ENCODE measurements around the gene SYS1. TPM values are rescaled to one million over a fixed set of nuclear protein-coding genes. Genes with fewer than 3 reads are reported as not detected.
A peak's percentile ranks its signal among the peaks of the same experiment; 100 is the strongest.

The SYS1 gene
- total RNA-seq, 1 experiment from 2014 or later: 29.1 TPM

DNA sequence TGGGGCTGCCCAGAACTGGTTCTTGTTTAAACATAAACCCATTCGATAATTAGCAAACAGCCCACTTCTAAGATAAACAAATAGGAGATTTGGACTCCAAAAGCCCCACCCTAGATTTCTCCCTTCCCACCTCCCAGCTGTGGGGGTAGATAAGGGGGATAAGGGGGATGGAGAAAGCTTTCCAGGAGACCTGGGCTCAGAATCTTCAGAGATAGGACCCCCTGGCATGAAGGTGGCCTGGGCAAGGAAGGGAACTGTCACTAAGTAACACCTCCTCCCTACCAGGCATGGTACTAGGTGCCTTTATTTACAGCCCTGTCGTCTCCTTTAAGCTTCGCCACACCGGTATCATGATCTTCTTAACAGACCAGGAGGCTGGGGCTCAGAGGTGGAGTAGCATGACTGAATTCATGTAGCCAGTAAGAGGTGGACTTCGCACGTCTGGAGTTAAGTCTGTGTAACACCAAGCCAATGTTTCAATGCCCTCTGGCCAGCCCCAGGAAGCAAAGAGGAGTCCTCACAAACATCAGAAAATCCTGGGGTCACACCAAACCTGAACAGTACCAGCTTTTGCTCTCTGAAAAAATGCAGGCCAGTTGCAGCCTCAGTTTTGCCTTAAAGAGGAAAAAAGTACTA, 19.3 kb upstream of the SYS1 start:
- peak; percentile 19; the same call in 1 of the 2 replicates for ATAC-seq
- CTCF ChIA-PET: no interaction called here

DNA sequence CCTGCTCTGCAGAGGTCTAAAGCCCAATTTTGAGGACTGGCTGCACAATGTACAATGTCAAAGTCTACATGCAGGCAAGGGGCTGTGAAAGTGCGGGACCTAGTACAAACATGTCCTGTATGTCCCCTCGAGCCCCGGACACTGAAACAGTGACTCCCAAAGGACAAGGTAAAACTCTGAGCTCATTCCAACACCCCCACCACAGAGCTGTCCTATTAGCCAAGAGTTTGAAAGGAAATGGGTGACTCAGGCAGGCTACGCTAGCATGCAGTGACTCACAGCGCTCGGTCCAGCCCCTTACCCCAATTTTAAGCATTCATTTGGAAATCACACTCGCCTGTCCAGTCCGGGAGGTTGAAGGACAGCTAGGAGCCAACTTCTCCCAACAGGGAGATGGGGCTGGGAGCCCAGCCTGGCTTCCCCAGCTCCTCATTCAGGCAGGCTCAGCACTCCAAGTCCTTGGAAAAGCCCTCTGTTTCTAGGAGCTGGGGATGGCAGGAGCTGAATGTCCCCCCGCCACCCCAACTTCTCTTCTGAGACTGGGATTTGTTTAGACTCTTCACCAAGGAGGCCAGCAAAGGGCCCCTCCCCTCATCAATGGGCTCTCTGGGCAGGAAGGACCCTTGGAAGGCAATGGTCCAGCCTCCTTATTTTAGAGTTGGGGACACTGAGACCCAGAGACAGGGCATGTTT, 18.6 kb upstream of the SYS1 start:
- no peaks in the 10 kb centered on the region for H3K36me3 ChIP-seq (ENCODE audit: control insufficient read depth, insufficient read depth, low read length)
- peak; percentile 83 for DNase-seq (ENCODE audit: low read depth, low spot score)
- peak overlapping the region; percentile 7 to 94 for H3K4me3 ChIP-seq (ENCODE audit: low read depth in 2 of 2, low read length in 2 of 2)
- intact Hi-C loops (cut with micrococcal nuclease; ENCODE audit: unreplicated experiment): no loop called here
- H3K27ac ChIP-seq (ENCODE audit: low read length): peak overlapping the region; percentile 83
- no peak for TF ChIP-seq POLR2AphosphoS5 (IDR thresholded peaks at IDR 0.05; ENCODE audit: low read depth, low read length)
- TF ChIP-seq TCF7L2 (IDR thresholded peaks at IDR 0.05; ENCODE audit: low read depth, low read length): no peak
- TF ChIP-seq, protein P1, sequence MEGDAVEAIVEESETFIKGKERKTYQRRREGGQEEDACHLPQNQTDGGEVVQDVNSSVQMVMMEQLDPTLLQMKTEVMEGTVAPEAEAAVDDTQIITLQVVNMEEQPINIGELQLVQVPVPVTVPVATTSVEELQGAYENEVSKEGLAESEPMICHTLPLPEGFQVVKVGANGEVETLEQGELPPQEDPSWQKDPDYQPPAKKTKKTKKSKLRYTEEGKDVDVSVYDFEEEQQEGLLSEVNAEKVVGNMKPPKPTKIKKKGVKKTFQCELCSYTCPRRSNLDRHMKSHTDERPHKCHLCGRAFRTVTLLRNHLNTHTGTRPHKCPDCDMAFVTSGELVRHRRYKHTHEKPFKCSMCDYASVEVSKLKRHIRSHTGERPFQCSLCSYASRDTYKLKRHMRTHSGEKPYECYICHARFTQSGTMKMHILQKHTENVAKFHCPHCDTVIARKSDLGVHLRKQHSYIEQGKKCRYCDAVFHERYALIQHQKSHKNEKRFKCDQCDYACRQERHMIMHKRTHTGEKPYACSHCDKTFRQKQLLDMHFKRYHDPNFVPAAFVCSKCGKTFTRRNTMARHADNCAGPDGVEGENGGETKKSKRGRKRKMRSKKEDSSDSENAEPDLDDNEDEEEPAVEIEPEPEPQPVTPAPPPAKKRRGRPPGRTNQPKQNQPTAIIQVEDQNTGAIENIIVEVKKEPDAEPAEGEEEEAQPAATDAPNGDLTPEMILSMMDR (IDR thresholded peaks at IDR 0.05): no peak
- TF ChIP-seq, protein P2, sequence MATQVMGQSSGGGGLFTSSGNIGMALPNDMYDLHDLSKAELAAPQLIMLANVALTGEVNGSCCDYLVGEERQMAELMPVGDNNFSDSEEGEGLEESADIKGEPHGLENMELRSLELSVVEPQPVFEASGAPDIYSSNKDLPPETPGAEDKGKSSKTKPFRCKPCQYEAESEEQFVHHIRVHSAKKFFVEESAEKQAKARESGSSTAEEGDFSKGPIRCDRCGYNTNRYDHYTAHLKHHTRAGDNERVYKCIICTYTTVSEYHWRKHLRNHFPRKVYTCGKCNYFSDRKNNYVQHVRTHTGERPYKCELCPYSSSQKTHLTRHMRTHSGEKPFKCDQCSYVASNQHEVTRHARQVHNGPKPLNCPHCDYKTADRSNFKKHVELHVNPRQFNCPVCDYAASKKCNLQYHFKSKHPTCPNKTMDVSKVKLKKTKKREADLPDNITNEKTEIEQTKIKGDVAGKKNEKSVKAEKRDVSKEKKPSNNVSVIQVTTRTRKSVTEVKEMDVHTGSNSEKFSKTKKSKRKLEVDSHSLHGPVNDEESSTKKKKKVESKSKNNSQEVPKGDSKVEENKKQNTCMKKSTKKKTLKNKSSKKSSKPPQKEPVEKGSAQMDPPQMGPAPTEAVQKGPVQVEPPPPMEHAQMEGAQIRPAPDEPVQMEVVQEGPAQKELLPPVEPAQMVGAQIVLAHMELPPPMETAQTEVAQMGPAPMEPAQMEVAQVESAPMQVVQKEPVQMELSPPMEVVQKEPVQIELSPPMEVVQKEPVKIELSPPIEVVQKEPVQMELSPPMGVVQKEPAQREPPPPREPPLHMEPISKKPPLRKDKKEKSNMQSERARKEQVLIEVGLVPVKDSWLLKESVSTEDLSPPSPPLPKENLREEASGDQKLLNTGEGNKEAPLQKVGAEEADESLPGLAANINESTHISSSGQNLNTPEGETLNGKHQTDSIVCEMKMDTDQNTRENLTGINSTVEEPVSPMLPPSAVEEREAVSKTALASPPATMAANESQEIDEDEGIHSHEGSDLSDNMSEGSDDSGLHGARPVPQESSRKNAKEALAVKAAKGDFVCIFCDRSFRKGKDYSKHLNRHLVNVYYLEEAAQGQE (IDR thresholded peaks at IDR 0.05; ENCODE audit: insufficient read depth in 1 of 2, low read depth in 2 of 2, low read length in 1 of 2): no peak
- TF ChIP-seq SIN3A (IDR thresholded peaks at IDR 0.05; ENCODE audit: borderline replicate concordance, insufficient read depth, low read depth, low read length): no peak
- no peaks in the 10 kb centered on the region for H3K27me3 ChIP-seq (ENCODE audit: control insufficient read depth, insufficient read depth, low read length)
- in situ Hi-C loops (cut with HindIII; ENCODE audit: low pct_unique_long_range_greater_than_20kb, low sequenced_read_pairs): no loop called here
- no TSS peak for BruUV-seq (replicated peaks)
- peak; percentile 59 for ATAC-seq
- peaks cover 81% of the 10 kb centered on the region for H3K4me1 ChIP-seq (ENCODE audit: control insufficient read depth, insufficient read depth, low read length)
- no peaks in the 10 kb centered on the region for H3K9me3 ChIP-seq (ENCODE audit: control insufficient read depth, insufficient read depth, low read depth, low read length)
- CTCF ChIA-PET: interaction anchor here (0.6 kb wide), 1 partner anchor 21 kb away, joined by 3 read pairs; no protein-coding TSS in a partner anchor
- POLR2A ChIA-PET: interaction anchor here (0.6 to 1.5 kb wide), 2 partner anchors 12 to 18 kb away, joined by 3 to 5 read pairs; partner anchors contain the start of gene SYS1

More for the DNA sequence above, 19.3 kb upstream of the SYS1 start:
- Histone ChIP-seq H3K4me3 (ENCODE audit: low read depth in 2 of 2, low read length in 2 of 2) (peak overlapping the region; percentile 18 to 94), H3K36me3 (ENCODE audit: control insufficient read depth, insufficient read depth, low read length) (no peaks in the 10 kb centered on the region), H3K9me3 (ENCODE audit: control insufficient read depth, insufficient read depth, low read depth, low read length) (no peaks in the 10 kb centered on the region), H3K27ac (ENCODE audit: low read length) (peak overlapping the region; percentile 83), H3K27me3 (ENCODE audit: control insufficient read depth, insufficient read depth, low read length) (no peaks in the 10 kb centered on the region), H3K4me1 (ENCODE audit: control insufficient read depth, insufficient read depth, low read length) (peaks cover 84% of the 10 kb centered on the region)
- no peak for TF ChIP-seq POLR2AphosphoS5 (IDR thresholded peaks at IDR 0.05; ENCODE audit: low read depth, low read length)
- TF ChIP-seq, protein P2 (IDR thresholded peaks at IDR 0.05; ENCODE audit: insufficient read depth in 1 of 2, low read depth in 2 of 2, low read length in 1 of 2): no peak
- DNase-seq (ENCODE audit: low read depth, low spot score): no peak
- in situ Hi-C loops (cut with HindIII; ENCODE audit: low pct_unique_long_range_greater_than_20kb, low sequenced_read_pairs): no loop called here
- POLR2A ChIA-PET: interaction anchor here (0.6 to 1.5 kb wide), 2 partner anchors 11 to 19 kb away, joined by 3 to 5 read pairs; partner anchors contain the start of gene SYS1
- intact Hi-C loops (cut with micrococcal nuclease; ENCODE audit: unreplicated experiment): no loop called here
- BruUV-seq (replicated peaks): no TSS peak
